ENCODE results near the gene CCDC178. TPM values are rescaled to one million over a fixed set of nuclear protein-coding genes. Genes with fewer than 3 reads are reported as not detected.

CCDC178 gene
- total and polyA plus RNA-seq, 2 donors (not counting 3 experiments of a cell fraction or from before 2014, with no cell fraction given) = 0.80 to 1.6 TPM

DNA sequence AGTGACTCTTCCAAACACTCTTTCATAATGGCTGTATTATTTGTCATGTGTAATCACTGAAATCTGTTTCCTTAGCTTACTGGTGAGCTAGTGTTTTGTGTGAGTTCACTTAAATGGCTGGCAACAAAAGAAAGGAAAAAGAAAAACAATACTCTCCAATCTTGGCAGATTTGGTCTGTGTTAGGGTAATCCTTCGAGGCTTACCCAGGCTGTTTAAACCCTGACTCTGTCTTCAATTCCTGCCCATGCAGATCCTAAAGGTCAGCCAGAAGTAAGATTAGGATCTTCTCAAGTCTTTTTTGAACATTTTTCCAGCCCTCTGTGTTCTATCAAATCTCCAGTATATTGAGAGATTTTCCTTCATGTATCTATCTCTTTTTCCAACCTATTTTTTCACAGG, 85.3 kb downstream of the CCDC178 start:
- ChIA-PET POLR2A (no interaction called here), CTCF (interaction anchor here (1.2 kb wide), 1 partner anchor 9 kb away, joined by 3 read pairs; no protein-coding TSS in a partner anchor)
- Histone ChIP-seq H4K20me1 (replicated peaks; ENCODE audit: control insufficient read depth, extremely low read depth, insufficient read depth, low read length) (no peaks in the 10 kb centered on the region), H3K4me3 (replicated peaks in 1 of 3; ENCODE audit: insufficient read depth in 1 of 3, low read depth in 1 of 3, low read length in 3 of 3) (no peak overlapping the region), H3K9me1 (replicated peaks; ENCODE audit: control insufficient read depth, extremely low read depth, insufficient read depth, low read length) (no peaks in the 10 kb centered on the region), H3K79me2 (ENCODE audit: control insufficient read depth, insufficient read depth, low read length) (no peaks in the 10 kb centered on the region), H3K4me1 (ENCODE audit: control insufficient read depth, extremely low read depth, insufficient read depth, low read length) (no peaks in the 10 kb centered on the region), H3K27me3 (ENCODE audit: control insufficient read depth in 2 of 2, insufficient read depth in 2 of 2, low read length in 2 of 2) (no peaks in the 10 kb centered on the region), H3K9ac (replicated peaks; ENCODE audit: extremely low read depth, insufficient read depth, low read length) (no peak overlapping the region), H3K27ac (ENCODE audit: insufficient read depth, low read depth, low read length) (no peak overlapping the region), H3K36me3 (ENCODE audit: control insufficient read depth in 2 of 2, extremely low read depth in 1 of 2, insufficient read depth in 2 of 2, low read length in 2 of 2) (no peaks in the 10 kb centered on the region), H2AFZ (ENCODE audit: low read depth, low read length) (no peak overlapping the region), H3K9me3 (replicated peaks; ENCODE audit: control insufficient read depth, insufficient read depth, low read length) (no peaks in the 10 kb centered on the region), H3K4me2 (ENCODE audit: insufficient read depth, low read length) (no peak overlapping the region)
- intact Hi-C loops (cut with micrococcal nuclease) = no loop called here
- dilution Hi-C loops (cut with MboI; ENCODE audit: extremely low pct_ligation_motif_present, low sequenced_read_pairs) = no loop called here
- no peak for TF ChIP-seq POLR2AphosphoS5 (IDR thresholded peaks at IDR 0.05; ENCODE audit: insufficient read depth, low read depth, low read length)
- TF ChIP-seq, protein P1, sequence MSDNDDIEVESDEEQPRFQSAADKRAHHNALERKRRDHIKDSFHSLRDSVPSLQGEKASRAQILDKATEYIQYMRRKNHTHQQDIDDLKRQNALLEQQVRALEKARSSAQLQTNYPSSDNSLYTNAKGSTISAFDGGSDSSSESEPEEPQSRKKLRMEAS (IDR thresholded peaks at IDR 0.05; ENCODE audit: insufficient read depth, insufficient read length) = no peak
- TF ChIP-seq FOS (IDR thresholded peaks at IDR 0.05; ENCODE audit: borderline replicate concordance, insufficient read depth, low read length) = no peak
- TF ChIP-seq EZH2 (IDR thresholded peaks at IDR 0.05; ENCODE audit: borderline replicate concordance, low read depth, low read length, severe bottlenecking) = no peak
- TF ChIP-seq, protein P2, sequence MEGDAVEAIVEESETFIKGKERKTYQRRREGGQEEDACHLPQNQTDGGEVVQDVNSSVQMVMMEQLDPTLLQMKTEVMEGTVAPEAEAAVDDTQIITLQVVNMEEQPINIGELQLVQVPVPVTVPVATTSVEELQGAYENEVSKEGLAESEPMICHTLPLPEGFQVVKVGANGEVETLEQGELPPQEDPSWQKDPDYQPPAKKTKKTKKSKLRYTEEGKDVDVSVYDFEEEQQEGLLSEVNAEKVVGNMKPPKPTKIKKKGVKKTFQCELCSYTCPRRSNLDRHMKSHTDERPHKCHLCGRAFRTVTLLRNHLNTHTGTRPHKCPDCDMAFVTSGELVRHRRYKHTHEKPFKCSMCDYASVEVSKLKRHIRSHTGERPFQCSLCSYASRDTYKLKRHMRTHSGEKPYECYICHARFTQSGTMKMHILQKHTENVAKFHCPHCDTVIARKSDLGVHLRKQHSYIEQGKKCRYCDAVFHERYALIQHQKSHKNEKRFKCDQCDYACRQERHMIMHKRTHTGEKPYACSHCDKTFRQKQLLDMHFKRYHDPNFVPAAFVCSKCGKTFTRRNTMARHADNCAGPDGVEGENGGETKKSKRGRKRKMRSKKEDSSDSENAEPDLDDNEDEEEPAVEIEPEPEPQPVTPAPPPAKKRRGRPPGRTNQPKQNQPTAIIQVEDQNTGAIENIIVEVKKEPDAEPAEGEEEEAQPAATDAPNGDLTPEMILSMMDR (IDR thresholded peaks at IDR 0.05; ENCODE audit: extremely low read depth in 1 of 2, insufficient read depth in 1 of 2, low read depth in 1 of 2, low read length in 2 of 2) = no peak
- TF ChIP-seq GATA2 (IDR thresholded peaks at IDR 0.05; ENCODE audit: insufficient read depth, insufficient read length, low read depth, low read length) = no peak
- no peak for TF ChIP-seq MYC (IDR thresholded peaks at IDR 0.05; ENCODE audit: low read depth, low read length)
- no peak for TF ChIP-seq POLR2A (IDR thresholded peaks at IDR 0.05; ENCODE audit: low read depth, low read length)
- no peak for TF ChIP-seq JUN (IDR thresholded peaks at IDR 0.05; ENCODE audit: borderline replicate concordance, insufficient read depth, insufficient read length, low read depth)
- FAIRE-seq (no peak), DNase-seq (ENCODE audit: low read depth, low spot score) (no peak)
- BruUV-seq (replicated peaks) = no TSS peak
